Islet precursor cell (in vitro differentiated cells): Measurements from ENCODE around the gene CISTR.
A peak's percentile ranks its signal among the peaks of the same experiment; 100 is the strongest.
"Not testable (repeated sequence)": the region's sequence is repeated elsewhere in the genome, so short reads cannot be mapped to it uniquely, and the experiment has no call there.

Source experiments
- DNase-seq: peaks from one replicate; pipeline ENCODE4 v3.0.0-alpha.2; 2018

CISTR gene

DNA sequence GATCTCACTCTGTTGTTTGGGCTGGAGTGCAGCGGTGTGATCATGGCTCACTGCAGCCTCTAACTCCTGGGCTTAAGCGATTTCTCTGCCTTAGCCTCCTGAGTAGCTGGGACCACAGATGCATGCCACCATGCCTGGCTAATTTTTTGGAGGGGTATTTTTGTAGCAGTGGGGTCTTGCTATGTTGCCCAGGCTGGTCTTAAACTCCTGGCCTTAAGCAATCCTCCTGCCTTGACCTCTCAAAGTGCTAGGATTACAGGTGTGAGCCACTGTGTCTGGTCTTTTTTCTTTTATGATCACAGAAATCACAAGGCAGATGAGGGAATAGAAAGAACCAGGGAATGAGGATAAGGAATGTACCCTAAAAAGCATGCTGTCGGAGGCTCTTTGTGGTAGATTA, 11.0 kb upstream of the CISTR start:
- DNase-seq, result not testable (repeated sequence)

DNA sequence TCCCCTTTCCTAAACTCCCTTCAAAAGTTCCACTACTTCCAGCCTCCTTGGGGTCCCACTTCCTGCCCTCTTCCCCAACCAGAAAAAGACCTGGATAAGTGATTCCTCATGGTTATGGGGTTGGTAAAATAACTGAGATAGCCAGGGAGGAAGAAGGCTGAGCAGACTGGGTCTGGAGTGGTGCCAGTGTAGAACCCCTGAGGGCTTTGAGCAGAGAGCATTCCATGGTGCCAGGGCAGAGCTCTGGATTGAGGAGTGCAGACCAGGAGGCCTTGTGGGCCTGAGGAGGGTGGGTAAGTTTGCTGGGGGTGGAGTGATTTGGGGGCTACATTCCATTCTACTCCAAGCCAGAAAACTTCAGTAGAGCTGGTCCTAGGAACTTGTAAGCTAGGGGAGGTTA, 9.5 kb upstream of the CISTR start:
- DNase-seq, result peak; percentile 32

DNA sequence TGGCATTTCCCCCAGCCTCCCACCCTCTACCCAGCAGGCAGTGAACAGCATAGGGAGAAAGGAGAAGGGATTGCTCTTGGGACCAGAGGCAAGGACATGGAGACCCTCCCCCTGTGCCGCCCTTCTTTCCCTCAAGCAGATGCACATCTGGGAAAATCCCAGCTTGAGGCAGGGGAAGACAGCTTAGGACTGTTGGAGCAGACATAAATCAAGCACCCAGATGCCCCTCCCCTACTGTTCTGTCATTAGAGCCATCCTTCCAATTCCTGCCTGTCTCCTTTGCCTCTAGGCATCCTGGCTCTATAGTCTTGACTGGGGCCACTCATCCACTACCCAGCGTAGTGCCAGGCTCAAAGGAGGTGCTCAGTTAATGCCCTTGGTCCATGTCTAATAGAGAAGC, 7.5 kb upstream of the CISTR start:
- DNase-seq, result peak; percentile 73

DNA sequence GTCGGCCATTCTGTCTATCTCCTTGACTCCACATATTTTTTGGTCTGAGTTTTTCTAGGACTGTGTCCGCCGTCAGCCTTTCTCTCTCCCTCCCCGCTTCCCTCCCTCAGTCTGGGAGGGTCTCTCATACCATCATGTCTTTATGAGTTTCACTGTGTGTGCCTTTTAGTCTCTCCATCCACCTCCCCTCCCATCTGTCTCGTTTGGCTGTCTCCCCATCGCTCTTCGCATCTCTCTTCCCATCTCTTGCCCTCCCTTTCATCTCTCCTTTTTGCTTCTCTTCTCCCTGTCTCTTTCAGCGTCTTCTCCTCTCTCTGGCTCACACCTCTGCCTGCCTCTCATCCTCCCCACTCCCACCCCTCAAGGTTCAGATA, 6.9 kb upstream of the CISTR start:
- no peak for DNase-seq

DNA sequence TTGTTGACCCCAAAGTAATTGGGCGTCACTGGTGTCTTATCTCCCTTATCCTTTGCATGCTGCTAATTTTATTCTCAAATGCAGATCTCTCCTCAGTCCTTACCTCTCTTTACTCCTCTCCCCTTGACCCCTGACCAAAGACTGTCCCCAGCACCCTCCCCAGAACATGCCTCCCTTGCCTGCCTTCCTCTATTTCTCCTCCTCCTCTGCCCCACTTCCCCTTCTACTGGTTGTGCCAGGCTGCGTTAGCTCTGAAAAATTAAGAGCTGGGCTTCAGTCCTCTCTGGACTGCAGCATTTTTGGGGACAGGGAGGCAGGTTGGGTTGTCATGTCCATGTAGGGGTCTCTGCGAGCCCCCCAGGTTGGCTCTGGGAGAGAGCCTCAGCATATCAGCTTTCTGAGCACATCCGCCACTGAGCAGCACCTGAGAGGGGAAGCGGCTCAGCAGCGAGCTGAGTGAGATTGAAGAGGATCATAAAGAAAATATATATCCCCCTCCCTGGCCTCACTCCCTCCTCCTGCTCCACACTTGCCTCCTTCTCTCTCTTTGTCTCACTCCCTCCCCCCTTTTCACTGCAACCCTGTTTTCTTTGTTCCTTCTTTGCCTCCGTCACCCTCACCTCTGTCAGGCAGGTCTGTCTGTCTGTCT, 6.4 kb upstream of the CISTR start:
- DNase-seq, result peak; percentile 44

DNA sequence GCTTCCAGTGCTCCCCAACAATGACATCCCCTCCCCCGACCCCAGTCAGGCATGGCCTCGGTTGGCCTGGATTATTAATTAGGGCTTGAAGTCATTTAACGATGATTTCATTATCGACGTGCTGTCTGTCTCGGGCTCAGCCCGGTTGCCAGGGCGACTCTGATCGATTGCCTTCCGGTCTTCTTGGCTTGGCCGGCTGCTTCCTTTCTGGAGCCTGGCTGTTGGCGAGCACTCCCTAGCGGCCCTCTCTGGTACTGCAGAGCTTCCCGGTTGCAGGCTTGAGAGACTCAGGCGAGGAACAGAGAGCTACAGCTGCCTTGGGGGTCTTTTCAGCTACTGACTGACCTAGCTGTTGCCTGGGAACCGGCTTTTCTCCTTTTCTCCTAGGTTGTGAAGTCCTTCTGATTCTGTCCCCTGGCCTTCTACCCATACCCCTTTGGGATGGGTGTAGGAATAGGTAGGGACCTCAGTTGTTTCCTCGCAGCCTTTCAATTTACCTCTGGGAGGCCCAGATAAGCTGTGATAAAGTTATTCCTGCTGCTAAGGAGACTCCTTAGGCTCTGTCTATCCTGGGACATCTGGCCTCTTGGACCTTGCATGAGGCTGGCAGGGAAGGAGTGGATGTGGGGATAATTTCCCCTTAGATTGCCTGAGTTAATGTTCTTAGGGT, 5.5 kb upstream of the CISTR start:
- DNase-seq, result peak; percentile 98

DNA sequence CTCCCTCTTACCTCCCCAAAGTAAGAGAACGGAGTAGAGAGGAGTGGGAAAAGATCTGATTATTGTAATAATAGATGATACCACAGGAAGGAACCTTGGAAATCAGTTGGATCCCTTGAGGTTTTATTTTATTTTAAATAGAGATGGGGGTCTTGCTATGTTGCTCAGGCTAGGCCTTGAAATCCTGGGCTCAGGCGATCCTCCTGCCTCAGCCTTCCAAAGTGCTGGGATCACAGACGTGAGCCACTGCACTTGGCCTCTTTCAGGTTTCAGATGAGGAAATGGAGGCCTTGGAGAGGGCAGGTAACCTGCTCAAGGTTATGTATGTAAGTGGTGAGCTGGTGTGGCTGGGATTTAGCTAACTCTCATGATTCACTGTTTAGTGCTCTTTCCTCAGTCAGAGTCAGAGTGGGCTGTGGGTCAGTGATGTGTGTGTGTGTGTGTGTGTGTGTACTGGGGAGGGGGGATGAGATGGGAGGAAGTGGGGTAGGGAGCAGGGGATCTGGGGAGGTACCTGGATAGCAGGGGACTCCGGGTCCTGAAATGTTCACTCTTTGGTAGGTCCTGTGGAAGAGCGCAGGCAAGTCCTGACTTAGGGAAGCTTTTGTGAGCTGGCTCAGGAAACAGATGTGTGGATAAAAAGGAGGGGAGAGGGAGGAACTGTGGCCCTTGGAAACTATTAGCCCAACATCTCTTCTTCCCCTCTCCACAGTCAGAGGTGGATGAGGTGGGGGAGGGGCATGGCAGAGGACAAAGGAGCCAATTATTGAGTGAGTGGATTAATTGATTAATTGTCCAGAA, 4.7 kb upstream of the CISTR start:
- peak; percentile 56 for DNase-seq

DNA sequence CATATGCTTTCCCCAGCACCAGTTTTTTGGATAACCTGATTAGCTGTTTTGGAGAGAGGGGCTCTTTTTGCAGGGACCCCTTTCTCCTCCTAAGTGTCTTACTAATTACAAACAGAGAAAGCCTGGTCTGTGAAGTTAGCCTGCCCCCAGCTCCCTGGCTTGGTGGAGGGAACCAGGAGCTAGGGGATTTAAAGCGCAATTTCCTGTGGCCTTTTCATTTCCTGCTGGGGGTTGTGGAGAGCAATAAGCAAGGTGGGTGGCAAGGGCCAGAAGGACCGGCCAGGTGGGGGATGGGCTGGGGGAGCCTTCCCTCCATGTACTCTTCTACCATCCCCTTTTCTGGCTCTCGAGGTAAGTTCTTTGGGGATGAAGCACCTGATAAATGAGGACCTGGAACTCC, 4.1 kb upstream of the CISTR start:
- DNase-seq, result peak; percentile 54

DNA sequence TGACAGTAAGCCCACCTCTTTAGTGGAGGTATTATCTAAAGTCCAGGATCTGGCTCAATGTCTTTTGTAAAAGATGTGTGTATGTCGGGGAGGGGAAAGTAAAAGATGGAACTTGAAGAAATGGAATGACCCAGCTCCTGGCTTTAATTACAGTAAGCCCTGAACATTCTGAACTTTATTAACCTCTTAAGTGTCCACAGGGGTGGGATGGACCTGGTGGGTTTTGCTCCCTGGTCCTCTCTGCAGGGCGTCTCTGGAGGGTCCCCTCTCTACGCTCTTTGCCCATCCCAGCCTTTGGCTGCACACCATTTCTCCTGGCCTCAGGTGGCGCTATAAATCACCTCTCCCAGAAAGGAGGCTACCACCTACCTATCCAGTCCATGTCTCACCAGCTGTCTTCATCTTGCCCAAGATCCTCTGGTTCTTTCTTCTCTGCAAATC, 3.7 kb upstream of the CISTR start:
- peak; percentile 54 for DNase-seq

DNA sequence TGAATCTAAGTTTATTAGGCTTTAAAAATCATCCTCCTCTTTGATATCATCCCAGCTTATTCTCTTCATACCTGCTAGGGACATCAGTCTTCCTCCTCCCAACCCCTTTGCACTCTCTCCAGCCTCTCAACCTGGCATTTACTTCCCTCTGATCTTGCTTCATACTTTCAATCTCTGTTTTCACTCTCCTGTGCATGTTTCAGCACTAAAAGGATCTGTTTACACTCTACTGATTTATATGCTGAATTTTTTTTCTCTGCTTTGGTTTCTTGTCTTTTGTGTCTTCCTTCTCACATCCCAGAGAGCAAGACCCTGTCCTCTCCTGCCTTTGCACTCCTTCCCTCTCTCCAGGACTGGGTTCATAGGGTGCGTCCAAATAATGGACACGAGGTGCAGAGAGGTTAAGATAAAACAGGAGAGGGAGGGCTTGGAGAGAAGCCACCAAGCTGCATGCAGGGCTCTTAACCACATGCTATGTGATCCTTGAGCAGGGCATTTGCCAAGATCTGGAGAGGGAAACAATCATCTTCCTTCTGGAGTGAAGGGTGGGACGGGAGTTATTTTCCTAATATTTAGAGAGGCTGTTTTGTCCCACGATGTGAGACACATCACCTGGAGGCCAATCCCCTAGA, 3.0 kb upstream of the CISTR start:
- DNase-seq, result peak; percentile 50

DNA sequence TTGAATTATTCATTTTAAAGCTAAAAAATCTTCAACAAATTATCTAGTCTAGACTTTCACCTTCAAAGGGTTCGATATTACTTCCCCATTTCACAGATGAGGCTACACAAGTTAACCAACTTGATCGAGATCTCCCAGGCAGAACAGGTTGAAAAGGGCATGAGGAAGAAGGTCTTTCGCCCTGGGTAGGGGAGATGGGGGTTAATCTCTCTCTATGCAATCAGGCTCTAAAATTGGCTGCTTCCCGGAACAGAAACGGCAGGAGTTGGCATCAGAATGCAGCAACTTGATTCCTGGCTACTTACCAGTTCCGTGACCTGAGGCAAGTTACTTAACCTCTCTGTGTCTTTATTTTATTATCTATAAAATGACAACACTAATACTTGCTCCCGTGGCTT, 2.4 kb upstream of the CISTR start:
- DNase-seq, result no peak

DNA sequence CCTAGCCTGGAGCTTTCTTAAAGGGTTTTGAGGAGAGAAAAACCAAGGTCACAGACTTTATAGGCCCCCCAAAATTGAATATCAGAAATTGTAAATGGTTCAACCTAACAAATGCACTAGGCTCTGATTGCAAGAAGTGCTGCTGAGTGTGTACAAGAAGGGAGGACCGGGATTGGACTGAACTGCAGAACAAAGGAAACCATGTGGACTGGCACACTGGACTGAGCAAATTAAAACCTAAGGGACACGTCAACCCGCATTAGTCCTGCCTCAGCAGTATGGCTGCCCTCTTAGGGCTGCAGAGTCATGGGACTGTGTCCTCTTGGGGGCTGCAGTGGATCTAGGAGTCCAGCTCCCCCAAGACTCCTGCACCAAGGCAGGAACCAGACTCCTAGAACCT, 842 bp upstream of the CISTR start:
- DNase-seq, result peak; percentile 44

DNA sequence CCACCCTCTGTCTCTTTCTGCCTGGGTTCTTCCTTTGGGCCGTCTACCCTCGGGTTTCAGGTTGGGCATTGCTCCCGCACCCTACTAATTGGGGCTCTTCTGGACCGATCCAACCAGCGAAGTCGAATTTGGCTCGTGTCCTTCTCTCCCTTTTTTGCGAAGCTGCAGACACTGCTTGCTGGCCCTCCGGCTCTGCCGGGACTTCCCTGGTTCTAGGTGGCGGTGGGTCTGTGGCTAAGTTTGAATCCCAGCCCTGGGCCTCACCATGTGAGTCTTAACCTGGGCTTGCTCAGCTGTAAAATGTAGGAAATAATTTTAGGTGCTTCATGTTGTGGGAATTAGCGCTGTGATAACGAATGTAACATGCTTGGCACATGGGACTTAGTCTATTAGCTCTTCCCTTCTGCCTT, 418 bp upstream of the CISTR start:
- no peak for DNase-seq

DNA sequence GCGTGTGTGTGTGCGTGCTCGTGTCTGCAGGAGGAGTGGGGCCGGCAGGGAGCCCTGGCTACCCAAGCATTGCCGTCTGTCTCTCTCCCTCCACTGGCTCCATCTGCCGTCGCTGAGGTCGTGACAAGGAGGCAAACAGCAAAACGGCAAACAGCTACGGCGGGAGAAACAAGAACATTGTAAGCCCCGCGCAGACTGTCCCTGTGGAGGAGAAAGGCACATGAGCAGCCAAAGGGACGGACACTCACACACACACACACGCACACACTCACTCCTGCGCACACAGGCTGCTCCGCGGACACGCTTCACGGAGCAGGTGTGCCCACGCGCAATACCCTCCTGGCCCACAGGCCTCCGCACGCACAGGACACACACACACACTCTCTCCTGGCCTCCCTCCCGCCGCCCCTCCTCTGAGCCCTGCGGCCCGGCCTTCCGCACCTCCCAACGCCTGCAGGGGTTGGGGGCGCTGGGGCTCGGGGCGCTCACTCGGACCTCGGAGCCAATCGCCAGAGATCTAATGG, 905 bp downstream of the CISTR start:
- peak; percentile 69 for DNase-seq

DNA sequence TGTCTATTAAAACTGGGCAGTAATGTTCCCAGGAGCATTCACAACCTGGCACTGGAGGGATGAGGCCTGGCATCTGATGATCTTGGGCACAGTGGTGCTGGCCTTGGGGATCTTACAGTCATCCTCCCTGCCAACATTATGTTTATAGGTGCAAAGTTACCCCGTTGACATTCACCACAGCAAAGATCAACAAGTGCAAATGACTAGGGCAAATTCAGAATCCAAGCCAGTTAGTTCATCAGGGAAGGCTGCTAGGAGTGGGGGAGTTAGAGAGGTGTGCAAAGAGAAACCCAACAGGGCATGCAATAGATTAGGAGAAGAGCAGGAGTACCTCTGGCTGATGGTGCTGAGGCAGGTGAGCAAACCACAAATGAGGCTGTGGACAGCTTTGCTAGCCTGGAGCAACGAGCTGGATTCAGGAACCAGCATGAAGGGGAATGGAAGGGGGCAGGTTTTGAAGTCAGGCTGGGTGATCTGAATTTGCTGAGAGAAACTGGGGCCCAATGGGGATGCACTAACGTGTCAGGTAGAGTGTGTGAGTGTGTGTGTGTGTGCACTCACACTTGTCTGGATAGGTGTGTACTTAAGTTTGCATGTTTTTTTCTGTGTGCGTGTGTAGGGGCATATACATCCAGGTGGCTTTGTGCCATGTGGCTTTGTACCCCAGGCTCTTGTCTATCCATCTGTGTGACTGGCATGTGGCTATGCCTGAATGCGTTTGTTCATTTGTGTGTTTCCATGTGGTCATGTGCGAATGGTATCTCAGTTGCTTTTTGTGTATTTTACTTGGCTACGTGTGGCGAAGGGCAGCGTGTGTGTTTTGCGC, 1.6 kb downstream of the CISTR start:
- peak; percentile 52 for DNase-seq

DNA sequence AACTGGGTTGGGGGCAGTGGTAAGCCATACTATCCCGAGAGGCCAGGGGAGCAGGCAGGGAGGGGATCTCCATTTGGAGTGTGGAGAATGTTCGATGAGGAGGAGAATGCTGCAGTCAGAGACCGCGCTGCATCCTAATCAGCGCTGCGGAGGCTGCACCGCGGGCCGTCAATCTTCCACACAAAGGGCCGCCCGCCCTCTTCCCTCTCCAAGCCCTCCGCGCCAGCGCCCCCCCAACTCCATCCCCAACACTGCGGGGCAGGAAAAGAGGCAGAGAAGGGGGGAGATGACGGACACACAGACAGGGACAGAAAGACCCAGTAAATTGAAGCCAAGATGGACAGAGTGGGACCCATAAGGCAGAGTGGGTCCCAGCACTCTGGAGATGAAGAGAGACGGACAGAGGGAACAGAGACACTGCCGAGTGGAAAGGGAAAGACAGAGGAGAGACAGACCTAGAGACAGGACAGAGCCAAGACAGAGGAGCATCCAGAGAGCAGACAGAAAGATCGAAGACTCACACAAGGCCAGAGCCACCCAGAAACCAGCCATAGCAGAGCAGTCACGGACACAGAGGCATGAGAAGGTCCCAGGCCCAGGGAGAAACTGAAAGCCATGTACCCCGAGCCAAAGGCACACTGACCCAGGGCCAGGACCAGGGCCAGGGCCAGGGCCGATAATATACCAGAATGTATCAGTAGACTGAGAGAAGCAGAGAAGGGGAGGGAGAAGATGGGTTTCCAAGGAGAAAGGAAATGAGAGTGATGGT, 3.5 kb downstream of the CISTR start:
- DNase-seq, result no peak

DNA sequence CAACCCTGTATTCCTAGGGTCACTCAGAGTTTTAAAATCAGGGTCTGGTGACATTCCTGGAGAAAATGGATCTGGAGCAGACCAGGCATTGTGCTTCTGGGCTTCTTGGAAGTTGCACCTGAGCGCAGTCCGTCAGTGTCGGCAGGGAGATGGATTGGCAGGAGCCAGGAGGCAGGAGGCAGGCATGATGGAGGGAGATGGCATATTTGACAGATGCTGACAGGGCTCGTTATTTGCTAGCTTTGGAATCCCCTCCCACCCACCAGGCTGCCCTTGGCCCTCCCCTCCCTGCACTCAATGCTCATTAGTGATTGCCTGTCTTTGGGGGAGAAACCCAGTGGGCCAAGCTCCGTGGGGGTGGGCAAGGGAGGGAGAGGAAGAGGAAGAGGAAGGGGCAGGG, 4.7 kb downstream of the CISTR start:
- DNase-seq, result no peak

DNA sequence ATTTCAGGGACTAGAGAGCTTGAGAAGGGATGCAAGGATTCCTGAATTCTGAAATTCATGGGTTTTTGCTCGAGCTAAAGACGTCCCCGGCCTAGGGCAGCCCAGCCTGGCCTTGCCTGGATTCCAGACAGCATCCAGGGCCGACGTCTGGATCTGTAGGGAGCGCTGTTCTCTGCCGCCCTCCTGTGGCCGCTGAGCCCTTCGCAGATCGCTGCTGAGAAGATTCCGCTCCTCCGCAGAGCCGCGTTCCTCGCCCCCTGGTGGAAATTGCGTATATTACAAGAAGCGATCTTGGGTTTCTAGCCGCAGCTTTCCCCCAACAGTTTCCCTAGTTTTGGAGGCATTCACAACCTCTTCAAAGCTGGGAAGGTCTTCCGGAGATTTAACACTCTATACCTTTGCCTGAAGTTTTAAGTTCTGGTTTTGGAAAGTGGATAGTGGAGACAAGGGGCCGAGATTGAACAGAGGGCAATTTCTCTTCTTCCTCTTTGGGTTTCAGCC, 5.1 kb downstream of the CISTR start:
- DNase-seq, result peak; percentile 97

DNA sequence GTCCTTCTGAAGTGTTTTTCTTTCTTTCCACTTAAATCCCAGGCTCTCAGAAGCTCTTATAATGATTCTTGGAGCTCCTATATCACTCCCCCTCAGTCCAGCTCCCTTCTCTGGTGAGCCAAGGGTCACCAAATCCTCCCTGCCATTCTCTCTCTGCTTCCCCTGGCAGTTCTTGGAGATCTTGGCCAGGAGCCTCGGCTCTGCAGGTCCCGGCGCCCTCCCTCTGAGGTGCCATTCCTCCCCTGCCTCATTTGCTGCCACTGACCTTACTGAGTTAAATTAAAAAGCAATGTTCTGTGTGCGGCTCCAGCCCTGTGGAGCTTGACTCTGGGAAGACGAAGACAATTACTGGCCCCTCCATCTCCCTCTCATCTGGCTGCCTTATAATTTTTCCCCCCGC, 7.0 kb downstream of the CISTR start:
- DNase-seq, result no peak

DNA sequence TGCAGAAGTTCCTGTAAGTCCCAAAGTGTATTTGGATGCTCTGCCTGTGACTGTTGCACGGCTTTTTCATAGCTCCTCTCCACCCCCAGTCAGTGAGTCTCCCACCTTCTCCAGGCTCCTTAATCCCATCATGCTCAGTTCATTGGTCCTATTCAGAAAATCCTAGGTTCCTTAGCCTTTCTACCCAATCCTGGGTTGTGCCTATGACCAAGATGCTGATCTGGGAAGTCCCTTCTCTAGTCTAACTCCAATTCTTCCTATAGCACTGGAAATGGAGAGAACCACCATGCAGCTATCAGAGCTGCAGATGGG, 7.7 kb downstream of the CISTR start:
- no peak for DNase-seq

DNA sequence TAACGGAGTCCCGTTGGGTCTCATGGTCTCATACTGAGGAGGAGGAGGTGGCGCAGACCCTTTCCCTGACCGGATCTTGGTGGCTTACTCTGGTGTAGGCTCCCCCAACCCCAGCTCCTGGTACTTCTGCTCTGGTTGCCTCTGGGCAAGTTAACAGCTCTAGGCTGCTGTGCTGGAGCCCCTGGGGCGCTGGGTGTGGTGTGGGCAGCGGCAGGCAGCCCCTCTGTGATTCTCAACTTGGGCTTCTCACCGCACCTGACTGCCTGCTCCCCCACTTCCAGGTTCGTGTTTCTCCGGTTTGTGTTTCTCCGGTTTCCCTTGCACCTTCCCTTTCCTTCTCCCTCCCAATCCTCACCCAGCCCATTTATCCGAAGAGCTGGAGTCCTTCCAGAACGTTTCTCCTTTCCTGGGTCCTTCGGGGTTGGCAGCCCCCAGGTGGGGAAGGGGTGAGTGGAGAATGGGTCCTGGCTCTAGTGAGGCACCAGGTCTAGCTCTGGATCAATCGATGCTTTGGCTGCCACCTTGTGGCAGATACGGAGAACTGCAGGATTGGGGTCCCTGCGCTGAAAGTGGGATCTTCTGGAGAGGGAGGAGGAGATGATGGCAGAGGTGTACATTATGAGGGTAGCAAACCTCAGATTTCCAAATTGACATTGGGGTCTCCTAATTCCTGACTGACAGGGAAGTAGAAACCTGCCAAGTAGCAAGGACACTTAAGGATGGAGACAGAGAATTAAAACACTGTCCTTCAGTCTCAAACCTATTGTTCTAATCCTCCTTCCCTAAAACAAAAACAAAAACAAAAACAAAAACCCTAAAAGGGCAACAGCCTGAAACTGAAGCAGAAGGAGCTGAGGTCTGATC, 8.3 kb downstream of the CISTR start:
- peak; percentile 89 for DNase-seq
